ES-I3 (cell line): Measurements from ENCODE around the gene NT5DC3.

Experiments used
- H3K36me3 ChIP-seq: 2 replicates; pipeline ENCODE4 v1.6.1; 2013; ENCODE audit warnings: mild to moderate bottlenecking, low read length, control low read depth, moderate library complexity; ENCODE audit not compliant: insufficient read depth
- H3K4me1 ChIP-seq: 2 replicates; pipeline ENCODE4 v1.6.1; 2013; ENCODE audit warnings: mild to moderate bottlenecking, control low read depth, low read length; ENCODE audit not compliant: insufficient read depth
- H3K9ac ChIP-seq: 2 replicates; pipeline ENCODE4 v1.6.1; 2013; ENCODE audit warnings: low read depth, mild to moderate bottlenecking, low read length, moderate library complexity
- H3K9me3 ChIP-seq: 2 replicates; pipeline ENCODE4 v1.6.1; 2013; ENCODE audit warnings: mild to moderate bottlenecking, low read length, moderate library complexity; ENCODE audit not compliant: control insufficient read depth, insufficient read depth

NT5DC3 gene

DNA sequence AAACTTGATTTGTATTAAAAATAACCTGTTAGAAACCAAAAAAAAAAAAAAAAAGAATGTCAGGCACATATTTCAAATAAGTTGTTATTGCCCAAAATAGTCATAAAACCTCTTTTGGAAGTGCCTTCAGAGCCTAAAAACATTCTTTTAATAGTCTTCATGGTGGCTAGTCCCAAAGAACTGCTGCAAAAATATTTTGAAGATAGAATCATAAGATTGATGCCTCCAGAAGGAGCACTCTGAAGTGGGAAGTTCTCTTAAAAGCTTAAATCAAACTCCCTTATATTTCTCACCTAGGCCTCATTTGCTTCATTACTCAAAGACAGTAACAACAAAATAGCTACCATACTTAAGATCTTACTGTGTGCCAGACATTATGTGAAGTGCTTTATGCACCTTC lies 27.2 kb upstream of the NT5DC3 start:
- Histone ChIP-seq H3K9ac (no peak overlapping the region), H3K36me3 (no peaks in the 10 kb centered on the region), H3K4me1 (no peaks in the 10 kb centered on the region), H3K9me3 (no peaks in the 10 kb centered on the region)

DNA sequence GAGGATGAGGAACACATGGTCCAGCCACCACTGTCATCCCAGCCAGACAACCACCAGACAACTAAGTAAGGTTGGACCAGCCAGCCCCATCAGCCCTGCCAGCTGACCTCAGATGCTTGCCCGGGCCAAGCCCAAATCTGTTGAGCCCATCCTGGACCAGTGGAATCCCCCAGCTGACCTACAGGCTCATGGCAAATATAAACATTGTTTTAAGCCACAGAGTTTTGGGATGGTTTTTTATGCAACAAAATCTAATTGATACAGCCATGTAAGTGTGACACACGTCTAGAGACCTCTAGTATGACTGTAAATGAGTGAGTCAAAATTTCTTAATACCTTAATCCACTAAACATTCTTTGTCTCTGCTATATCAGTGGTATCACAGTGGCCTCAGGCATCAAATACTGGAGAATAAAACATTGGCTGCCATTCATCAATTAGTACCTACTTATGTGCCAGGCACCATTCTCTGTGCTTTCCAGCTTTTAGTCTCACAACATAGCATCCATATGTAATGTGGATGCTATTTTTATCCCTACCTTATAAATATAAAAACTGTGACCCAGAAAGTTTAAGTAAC lies 24.2 kb upstream of the NT5DC3 start:
- H3K9me3 ChIP-seq, result no peaks in the 10 kb centered on the region
- H3K9ac ChIP-seq, result no peak overlapping the region
- no peaks in the 10 kb centered on the region for H3K36me3 ChIP-seq
- no peaks in the 10 kb centered on the region for H3K4me1 ChIP-seq

DNA sequence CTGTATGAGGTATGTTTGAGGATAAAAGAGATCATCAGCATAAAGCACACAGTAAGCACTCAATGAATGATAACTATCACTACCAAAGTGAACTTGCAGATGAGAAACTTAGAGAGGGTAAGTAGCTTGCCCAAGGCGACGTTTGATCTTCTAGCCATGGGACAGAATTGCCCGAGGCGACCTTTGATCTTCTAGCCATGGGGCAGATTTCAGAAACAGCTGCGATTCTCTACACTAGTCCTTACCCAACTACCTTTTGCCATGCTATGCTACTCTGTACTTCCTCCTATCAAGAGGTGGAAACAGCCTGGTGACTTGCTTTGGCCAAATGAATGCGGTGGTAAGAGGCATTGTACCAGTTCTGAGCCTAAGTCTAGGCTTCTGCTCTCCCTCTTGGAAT lies 23.7 kb upstream of the NT5DC3 start:
- Histone ChIP-seq H3K9ac (no peak overlapping the region), H3K9me3 (no peaks in the 10 kb centered on the region), H3K4me1 (no peaks in the 10 kb centered on the region), H3K36me3 (no peaks in the 10 kb centered on the region)

DNA sequence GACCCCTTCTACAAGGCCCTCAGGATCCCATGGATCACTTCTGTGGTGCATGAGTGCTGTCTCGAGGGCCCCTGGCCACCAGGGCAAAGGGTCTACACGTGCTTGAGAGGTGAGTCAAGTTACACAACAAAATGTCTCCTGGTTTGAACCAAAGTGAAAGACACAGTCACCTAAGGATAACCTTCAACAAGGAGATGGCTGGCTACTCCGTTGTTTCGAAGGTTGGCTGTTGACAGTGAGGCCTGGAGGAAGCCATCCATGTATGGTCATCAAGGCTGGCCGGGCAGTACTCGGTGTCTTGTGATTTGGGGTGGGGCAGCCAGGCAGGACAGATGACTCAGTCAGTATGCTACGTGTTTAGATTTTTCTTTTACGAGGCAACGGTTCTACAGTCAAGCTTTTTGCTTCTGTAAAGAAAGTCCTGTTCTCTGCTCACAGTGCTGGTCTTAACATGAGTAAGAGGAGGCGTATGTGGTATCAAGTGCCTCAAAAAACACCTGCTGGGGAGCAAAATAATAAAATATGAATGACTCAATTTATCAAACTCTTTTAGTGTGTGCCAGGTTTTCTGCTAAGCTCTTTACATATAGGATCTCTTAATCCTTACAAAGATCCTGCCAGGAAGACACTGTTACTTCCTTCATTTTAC lies 18.0 kb upstream of the NT5DC3 start:
- Histone ChIP-seq H3K4me1 (no peaks in the 10 kb centered on the region), H3K9ac (no peak overlapping the region), H3K36me3 (no peaks in the 10 kb centered on the region), H3K9me3 (no peaks in the 10 kb centered on the region)

DNA sequence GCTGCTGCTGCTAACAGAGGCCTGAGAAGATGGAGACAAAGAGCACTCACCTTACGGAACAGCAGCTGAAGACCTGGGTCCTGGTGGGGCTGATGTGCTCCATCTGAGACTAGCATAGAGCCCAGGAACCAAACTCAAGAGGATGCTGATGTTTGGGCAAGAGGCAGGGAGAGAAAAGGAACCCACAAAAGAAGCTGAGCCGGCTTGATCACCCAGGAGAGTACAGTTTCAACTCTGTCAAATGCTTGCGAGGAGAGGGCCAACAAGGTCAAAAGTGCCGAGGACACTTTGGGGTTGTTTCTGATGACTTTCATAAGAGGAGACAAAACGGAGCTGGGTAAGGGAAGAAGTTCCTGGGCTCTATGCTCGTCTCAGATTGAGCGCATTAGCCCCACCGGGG lies 17.3 kb upstream of the NT5DC3 start:
- Histone ChIP-seq H3K9me3 (no peaks in the 10 kb centered on the region), H3K36me3 (no peaks in the 10 kb centered on the region), H3K4me1 (no peaks in the 10 kb centered on the region), H3K9ac (no peak overlapping the region)

DNA sequence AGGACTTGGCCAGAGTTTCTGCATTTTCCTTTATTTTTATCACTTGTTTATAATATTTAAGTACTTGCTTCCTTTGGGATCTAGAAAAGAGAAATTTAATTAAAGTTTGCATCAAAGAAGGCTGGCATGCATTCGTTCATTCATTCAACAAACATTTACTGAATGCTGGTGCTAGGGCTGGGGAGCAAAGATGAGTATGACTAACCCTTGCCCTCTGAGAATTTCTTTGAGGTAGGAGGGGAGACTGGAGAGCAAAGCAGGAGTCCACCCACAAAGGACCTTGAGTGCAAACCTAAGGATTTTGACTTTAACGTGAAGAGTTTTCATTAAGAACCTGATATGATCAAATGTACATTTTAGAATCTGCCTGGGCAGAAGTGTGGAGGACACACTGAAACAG lies 16.1 kb upstream of the NT5DC3 start:
- Histone ChIP-seq H3K9ac (no peak overlapping the region), H3K9me3 (no peaks in the 10 kb centered on the region), H3K36me3 (no peaks in the 10 kb centered on the region), H3K4me1 (no peaks in the 10 kb centered on the region)

DNA sequence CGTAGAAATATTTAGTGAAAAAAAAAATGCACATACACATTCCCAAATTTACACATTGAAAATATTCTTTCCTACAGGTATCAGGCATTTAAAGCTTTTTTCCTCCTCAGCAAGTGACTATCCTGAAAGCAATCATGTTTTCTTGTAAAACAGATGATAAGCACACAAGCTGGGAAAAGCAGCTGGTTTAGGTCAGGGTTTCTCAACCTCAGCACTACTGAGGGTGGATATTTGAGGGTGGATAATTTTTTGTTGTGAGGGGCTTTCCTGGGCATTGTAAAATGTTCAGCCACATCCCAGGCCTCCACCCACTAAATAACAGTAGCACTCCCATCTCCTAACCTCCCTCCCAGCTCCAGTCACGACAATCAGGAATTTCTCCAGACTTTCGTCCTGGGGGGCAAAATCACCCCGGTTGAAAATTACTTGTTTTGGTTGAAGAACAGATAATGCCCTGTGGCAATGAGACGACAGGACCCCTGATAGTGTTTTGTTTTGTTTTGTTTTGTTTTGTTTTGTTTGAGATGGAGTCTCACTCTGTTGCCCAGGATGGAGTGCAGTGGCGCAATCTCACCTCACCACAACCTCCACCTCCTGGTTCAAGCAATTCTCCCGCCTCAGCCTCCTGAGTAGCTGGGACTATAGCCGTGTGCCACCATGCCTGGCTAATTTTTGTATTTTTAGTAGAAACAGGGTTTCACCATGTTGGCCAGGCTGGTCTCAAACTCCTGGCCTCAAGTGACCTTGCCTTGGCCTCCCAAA lies 15.0 kb upstream of the NT5DC3 start:
- Histone ChIP-seq H3K36me3 (no peaks in the 10 kb centered on the region), H3K9me3 (no peaks in the 10 kb centered on the region), H3K9ac (no peak overlapping the region), H3K4me1 (no peaks in the 10 kb centered on the region)

DNA sequence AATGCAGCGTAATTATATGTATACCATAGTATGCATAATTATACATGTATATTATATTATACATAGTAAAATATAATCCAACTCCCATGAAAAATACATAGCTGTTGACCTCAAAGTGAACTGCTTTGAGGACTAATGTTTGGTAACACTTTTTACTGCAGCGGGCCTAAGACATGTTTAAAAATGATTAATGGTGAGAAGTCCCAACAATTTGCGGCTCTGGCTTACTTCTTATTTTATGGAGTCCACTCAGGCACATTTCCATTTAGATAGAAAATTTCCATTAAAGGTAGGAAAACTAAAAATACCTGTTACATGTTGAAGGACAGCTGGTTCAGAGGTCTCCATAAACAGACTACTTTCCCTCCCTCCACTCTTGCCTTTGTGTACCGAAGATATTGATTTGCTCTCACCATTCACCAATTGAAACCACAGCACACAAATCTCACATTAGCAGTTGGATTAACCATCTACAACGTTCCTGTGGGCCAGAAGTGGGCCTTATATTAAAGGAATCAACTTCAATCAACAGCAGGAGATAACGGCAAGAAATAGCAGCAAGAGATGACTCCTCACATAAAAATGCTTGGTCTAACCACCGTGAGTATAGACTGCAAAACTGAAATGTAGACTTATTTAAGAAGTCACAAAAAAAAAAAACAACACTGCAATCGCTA lies 14.1 kb upstream of the NT5DC3 start:
- Histone ChIP-seq H3K9me3 (no peaks in the 10 kb centered on the region), H3K4me1 (no peaks in the 10 kb centered on the region), H3K36me3 (no peaks in the 10 kb centered on the region), H3K9ac (no peak overlapping the region)

DNA sequence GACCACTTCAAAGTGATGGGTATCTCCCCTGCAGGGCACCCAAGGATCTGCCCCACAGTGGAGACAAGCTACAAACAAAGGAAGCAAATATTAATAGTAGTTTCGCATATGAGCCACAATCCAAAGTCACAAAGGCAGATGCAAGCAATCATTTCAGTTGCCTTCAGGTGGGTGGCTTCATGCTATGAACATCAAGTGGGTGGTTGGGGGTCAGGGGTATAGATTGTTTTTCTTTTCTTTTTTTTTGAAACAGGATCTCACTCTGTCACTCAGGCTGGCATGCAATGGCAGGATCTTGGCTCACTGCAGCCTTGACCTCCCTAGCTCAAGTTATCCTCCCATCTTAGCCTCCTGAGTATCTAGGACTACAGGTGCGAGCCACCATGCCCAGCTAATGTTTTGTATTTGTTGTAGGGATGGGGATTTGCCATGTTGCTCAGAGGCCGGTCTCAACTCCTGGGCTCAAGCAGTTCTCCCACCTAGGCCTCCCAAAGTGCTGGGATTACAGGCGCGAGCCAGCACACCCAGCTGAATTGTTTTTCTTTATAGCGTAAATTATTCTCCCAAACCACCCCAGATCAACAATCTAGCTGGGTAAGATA lies 13.4 kb upstream of the NT5DC3 start:
- Histone ChIP-seq H3K4me1 (no peaks in the 10 kb centered on the region), H3K9me3 (no peaks in the 10 kb centered on the region), H3K9ac (no peak overlapping the region)

DNA sequence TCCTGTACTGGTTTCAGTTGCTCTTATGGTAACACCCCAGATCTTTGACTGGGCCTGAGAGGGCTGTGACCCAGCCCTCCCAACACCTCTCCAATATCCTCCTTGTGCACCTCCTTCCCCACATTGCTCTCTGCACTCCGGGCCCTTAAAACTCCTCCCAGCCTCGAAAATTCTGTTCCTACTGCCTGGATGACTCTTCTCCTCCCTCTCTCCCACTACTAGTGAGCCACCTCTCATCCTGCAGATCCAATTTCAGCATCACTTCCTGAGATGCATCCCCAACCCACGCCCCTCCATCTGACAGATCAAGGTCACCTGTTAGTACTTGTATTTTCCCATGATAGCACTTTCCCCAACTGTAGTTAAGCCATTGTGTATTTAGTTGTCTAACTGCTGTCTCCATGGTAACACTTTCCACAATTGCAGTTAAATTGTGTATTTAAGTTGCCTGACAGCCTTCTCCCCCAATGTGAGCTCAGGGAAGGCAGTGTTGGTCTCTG lies 11.5 kb upstream of the NT5DC3 start:
- Histone ChIP-seq H3K4me1 (no peaks in the 10 kb centered on the region), H3K9me3 (no peaks in the 10 kb centered on the region), H3K9ac (no peak overlapping the region)

More for the DNA sequence above, 13.4 kb upstream of the NT5DC3 start:
- H3K36me3 ChIP-seq, result no peaks in the 10 kb centered on the region

DNA sequence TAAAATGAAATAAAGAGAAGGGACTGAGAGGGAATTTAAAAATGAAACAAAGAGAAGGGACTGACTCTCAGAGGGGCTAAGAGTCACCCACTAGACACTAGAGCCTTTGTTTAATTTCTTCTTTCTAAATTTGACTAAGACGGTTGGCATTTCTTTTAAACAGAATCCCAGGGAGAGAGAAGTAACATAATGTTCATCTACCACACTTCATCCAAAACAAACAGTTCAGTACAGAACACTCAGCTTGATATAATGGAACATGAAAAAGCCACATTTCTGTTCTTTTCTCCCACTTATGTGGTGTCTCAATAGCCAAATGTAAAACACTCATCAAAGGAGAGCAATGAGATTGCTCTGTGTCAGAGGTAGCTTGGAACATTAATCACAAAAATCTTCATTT lies 10.1 kb upstream of the NT5DC3 start:
- no peak overlapping the region for H3K9ac ChIP-seq
- no peaks in the 10 kb centered on the region for H3K36me3 ChIP-seq
- no peaks in the 10 kb centered on the region for H3K9me3 ChIP-seq
- H3K4me1 ChIP-seq, result no peaks in the 10 kb centered on the region

More for the DNA sequence above, 11.5 kb upstream of the NT5DC3 start:
- no peaks in the 10 kb centered on the region for H3K36me3 ChIP-seq

DNA sequence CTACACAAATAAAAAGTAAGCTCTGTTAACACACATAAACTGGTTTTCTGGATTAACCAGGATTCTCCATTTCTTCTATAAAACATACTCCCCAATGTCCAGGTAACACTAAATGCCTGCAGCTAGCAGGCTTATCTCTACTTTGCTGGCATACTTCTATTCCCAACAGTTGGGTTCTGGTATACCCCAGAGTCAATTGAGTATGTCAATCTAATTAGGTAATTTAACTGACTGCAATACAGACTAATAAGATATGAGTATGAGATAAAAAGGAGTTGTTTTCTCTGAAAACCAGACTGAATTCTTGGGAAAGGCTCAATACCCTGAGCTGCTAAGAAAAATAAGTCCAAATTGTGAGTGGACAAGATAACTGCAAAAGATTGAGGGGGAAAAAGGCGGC lies 9.4 kb upstream of the NT5DC3 start:
- no peak overlapping the region for H3K9ac ChIP-seq
- H3K9me3 ChIP-seq, result no peaks in the 10 kb centered on the region
- H3K4me1 ChIP-seq, result no peaks in the 10 kb centered on the region
- H3K36me3 ChIP-seq, result no peaks in the 10 kb centered on the region

DNA sequence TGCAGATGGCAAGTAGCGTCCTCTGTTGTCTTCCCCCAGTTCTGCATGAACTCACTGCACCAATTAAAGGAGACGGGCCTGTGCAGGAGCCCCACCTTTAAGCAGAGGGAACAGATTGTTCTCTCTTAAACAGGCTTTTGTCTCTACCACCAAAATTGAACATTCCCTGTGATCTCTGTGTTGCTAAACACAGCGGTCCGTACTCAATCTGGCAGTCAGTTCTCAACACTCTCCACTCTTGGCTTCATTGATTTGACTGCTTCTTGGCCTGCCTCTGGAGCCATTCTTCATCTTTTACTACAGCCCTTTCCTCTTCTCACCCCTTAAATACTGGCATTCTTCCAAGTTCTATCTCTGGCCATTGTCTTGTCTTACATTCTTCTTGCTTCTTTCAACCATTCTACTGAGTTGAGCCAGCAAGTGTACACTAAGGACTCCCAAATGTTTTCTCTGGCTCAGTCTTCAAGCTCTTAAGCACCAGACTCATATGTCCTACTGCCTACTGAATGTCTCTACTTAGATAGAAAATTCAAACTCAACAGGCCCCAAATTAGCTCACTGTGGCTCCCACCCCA lies 8.0 kb upstream of the NT5DC3 start:
- Histone ChIP-seq H3K9me3 (no peaks in the 10 kb centered on the region), H3K4me1 (no peaks in the 10 kb centered on the region), H3K9ac (no peak overlapping the region), H3K36me3 (no peaks in the 10 kb centered on the region)

DNA sequence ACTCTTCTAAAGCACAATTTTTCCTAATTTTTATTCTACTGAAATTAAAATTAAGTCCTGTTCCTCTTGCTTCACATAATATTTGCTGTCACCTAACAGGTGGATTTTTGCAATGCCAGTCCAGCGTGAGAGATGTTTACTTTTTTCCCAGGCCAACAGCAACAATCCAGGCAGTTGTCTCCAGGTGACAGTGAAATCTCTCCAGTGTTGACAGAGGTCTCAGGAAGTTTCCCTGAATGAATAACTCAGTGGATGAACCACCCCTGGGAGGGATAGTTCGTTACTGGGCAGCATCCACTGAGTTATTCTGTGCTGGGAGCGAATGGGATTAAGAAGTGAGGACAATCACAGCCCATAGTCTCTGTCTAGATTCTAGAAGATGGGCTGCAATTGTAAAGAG lies 7.1 kb upstream of the NT5DC3 start:
- Histone ChIP-seq H3K9me3 (no peaks in the 10 kb centered on the region), H3K4me1 (no peaks in the 10 kb centered on the region), H3K36me3 (no peaks in the 10 kb centered on the region), H3K9ac (no peak overlapping the region)
